ENCODE measurements around the gene ALOX12B. TPM values are rescaled to one million over a fixed set of nuclear protein-coding genes. Genes with fewer than 3 reads are reported as not detected.
A peak's percentile ranks its signal among the peaks of the same experiment; 100 is the strongest.

The ALOX12B gene
- total and polyA plus RNA-seq, 2 of the 13 experiments (the other 11 are each of a cell fraction or from before 2014, with no cell fraction given), result 0.13 TPM; not detected in 1

- TF ChIP-seq ZBTB37 (CRISPR knock-in tag; IDR thresholded peaks at IDR 0.05) (0 out of 2 replicates have a peak, but pooled peaks have one; percentile 51), ZBTB20 (CRISPR knock-in tag; IDR thresholded peaks at IDR 0.05; ENCODE audit: borderline replicate concordance, low read depth) (no peak), HOXA9 (CRISPR knock-in tag; IDR thresholded peaks at IDR 0.05; ENCODE audit: borderline replicate concordance) (0 out of 2 replicates have a peak, but pooled peaks have one; percentile 13), SNAPC2 (CRISPR knock-in tag; IDR thresholded peaks at IDR 0.05) (0 out of 2 replicates have a peak, but pooled peaks have one; percentile 10), ZNF350 (CRISPR knock-in tag; IDR thresholded peaks at IDR 0.05; ENCODE audit: borderline replicate concordance, low read depth) (peak; percentile 84; the same call in 1 of the 2 replicates), ZNF564 (CRISPR knock-in tag; IDR thresholded peaks at IDR 0.05) (peak; percentile 42), CBX1 (IDR thresholded peaks at IDR 0.05; ENCODE audit: low read depth) (no peak), CBX2 (IDR thresholded peaks at IDR 0.05; ENCODE audit: low read depth, low read length) (no peak), CBX2 (CRISPR knock-in tag; IDR thresholded peaks at IDR 0.05; ENCODE audit: low read depth) (no peak), PPARG (CRISPR knock-in tag; conservative IDR thresholded peaks at IDR 0.05) (peak; percentile 80), GABPA (IDR thresholded peaks at IDR 0.05; ENCODE audit: low read depth, low read length) (no peak), GABPA (CRISPR knock-in tag; IDR thresholded peaks at IDR 0.05; ENCODE audit: low read depth) (peak; percentile 23; the same call in 1 of the 2 replicates), KMT2B (CRISPR knock-in tag; IDR thresholded peaks at IDR 0.05) (0 out of 2 replicates have a peak, but pooled peaks have one; percentile 23), AKNA (CRISPR knock-in tag; IDR thresholded peaks at IDR 0.05; ENCODE audit: borderline replicate concordance) (no peak), STAT5B (CRISPR knock-in tag; IDR thresholded peaks at IDR 0.05) (no peak), THAP9 (CRISPR knock-in tag; IDR thresholded peaks at IDR 0.05; ENCODE audit: borderline replicate concordance) (peak; percentile 58; the same call in 1 of the 2 replicates), ZNF740 (CRISPR knock-in tag; IDR thresholded peaks at IDR 0.05) (no peak)
Observed at GRCh38 chr17:8056232-8056975, 31.1 kb downstream of the ALOX12B start (continued).

All from HepG2 (cell line).